Measurements from ENCODE around the gene MIPOL1. TPM values are rescaled to one million over a fixed set of nuclear protein-coding genes. Genes with fewer than 3 reads are reported as not detected.

The MIPOL1 gene
- total and polyA plus RNA-seq, 2 of the 13 experiments (the other 11 are each of a cell fraction or from before 2014, with no cell fraction given) = 8.6 to 34.2 TPM

GRCh38 chr14:37179896-37180502 lies 17.7 kb upstream of the MIPOL1 start:
- FAIRE-seq = no peak
- H3K9me3 ChIP-seq (ENCODE audit: low read length) = no peaks in the 10 kb centered on the region
- no peak overlapping the region for H3K4me3 ChIP-seq (replicated peaks in 1 of 3; ENCODE audit: insufficient read depth in 1 of 3, low read depth in 2 of 3, low read length in 3 of 3)
- ATAC-seq = peak; percentile 90
- H3K27me3 ChIP-seq (ENCODE audit: control insufficient read depth in 1 of 2, insufficient read depth in 2 of 2, low read length in 2 of 2) = peaks cover 0 to 2% of the 10 kb centered on the region in 2 experiments; a peak in 1 of 5 replicates
- WGBS (ENCODE audit: low lambda C conversion rate) = 18% methylated on average over 4 of the region's 4 CpGs
- POLR2A ChIA-PET = interaction anchor here (3.2 kb wide), 1 partner anchor 8 kb away, joined by 15 read pairs; the partner anchor contains the start of gene SLC25A21
- peaks cover 22% of the 10 kb centered on the region for H3K4me1 ChIP-seq (ENCODE audit: insufficient read depth, low read length)
- intact Hi-C loops (cut with micrococcal nuclease; ENCODE audit: unreplicated experiment) (loop anchor here (5.0 to 10.0 kb wide), 2 partner anchors 52 to 1515 kb away; no protein-coding TSS in a partner anchor), in situ Hi-C loops (cut with HindIII; ENCODE audit: extremely low pct_ligation_motif_present, low pct_unique_long_range_greater_than_20kb) (no loop called here)
- no peaks in the 10 kb centered on the region for H3K36me3 ChIP-seq (replicated peaks in 1 of 2; ENCODE audit: control insufficient read depth in 1 of 2, insufficient read depth in 2 of 2, low read length in 2 of 2)
- H3K4me2 ChIP-seq (ENCODE audit: low read depth, low read length) = no peak overlapping the region
- H2AFZ ChIP-seq (ENCODE audit: low read length) = no peak overlapping the region
- DNase-seq (ENCODE audit: low spot score) = no peak
- H3K79me2 ChIP-seq (ENCODE audit: insufficient read depth, low read length) = no peaks in the 10 kb centered on the region
- CTCF ChIA-PET (ENCODE audit: low intra/inter-chr PET ratio, low total read pairs) = no interaction called here
- no peaks in the 10 kb centered on the region for H4K20me1 ChIP-seq (ENCODE audit: insufficient read depth, low read length)
- no peak overlapping the region for H3K27ac ChIP-seq (ENCODE audit: extremely low read length, insufficient read depth, low read length)
- no peak overlapping the region for H3K9ac ChIP-seq (ENCODE audit: insufficient read depth, low read depth, low read length)
- BruUV-seq (replicated peaks) = no TSS peak
- TF ChIP-seq ZNF510 (CRISPR knock-in tag; IDR thresholded peaks at IDR 0.05; ENCODE audit: low read depth) (0 out of 2 replicates have a peak, but pooled peaks have one; percentile 12), HNF4A (CRISPR knock-in tag; IDR thresholded peaks at IDR 0.05) (peak; percentile 74), ZSCAN21 (CRISPR knock-in tag; IDR thresholded peaks at IDR 0.05; ENCODE audit: borderline replicate concordance) (no peak), HNRNPLL (IDR thresholded peaks at IDR 0.05; ENCODE audit: low read depth, low read length, poor library complexity, severe bottlenecking) (no peak), ZIK1 (CRISPR knock-in tag; IDR thresholded peaks at IDR 0.05; ENCODE audit: borderline replicate concordance, low read depth) (no peak), CSRNP2 (CRISPR knock-in tag; conservative IDR thresholded peaks at IDR 0.05; ENCODE audit: low read depth) (0 out of 2 replicates have a peak, but pooled peaks have one; percentile 46), ZNF570 (CRISPR knock-in tag; IDR thresholded peaks at IDR 0.05; ENCODE audit: borderline replicate concordance) (no peak), CEBPG (CRISPR knock-in tag; IDR thresholded peaks at IDR 0.05) (peak; percentile 80), NR2F6 (IDR thresholded peaks at IDR 0.05) (no peak), NR2F6 (CRISPR knock-in tag; IDR thresholded peaks at IDR 0.05) (no peak), ZGPAT (CRISPR knock-in tag; IDR thresholded peaks at IDR 0.05) (no peak), MIXL1 (CRISPR knock-in tag; IDR thresholded peaks at IDR 0.05) (0 out of 2 replicates have a peak, but pooled peaks have one; percentile 16), HIC2 (CRISPR knock-in tag; IDR thresholded peaks at IDR 0.05; ENCODE audit: low read depth) (no peak), ZNF280B (CRISPR knock-in tag; IDR thresholded peaks at IDR 0.05; ENCODE audit: borderline replicate concordance) (no peak)
- TF ChIP-seq, protein P1, sequence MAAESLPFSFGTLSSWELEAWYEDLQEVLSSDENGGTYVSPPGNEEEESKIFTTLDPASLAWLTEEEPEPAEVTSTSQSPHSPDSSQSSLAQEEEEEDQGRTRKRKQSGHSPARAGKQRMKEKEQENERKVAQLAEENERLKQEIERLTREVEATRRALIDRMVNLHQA (CRISPR knock-in tag; IDR thresholded peaks at IDR 0.05) = no peak
- TF ChIP-seq, protein P2, sequence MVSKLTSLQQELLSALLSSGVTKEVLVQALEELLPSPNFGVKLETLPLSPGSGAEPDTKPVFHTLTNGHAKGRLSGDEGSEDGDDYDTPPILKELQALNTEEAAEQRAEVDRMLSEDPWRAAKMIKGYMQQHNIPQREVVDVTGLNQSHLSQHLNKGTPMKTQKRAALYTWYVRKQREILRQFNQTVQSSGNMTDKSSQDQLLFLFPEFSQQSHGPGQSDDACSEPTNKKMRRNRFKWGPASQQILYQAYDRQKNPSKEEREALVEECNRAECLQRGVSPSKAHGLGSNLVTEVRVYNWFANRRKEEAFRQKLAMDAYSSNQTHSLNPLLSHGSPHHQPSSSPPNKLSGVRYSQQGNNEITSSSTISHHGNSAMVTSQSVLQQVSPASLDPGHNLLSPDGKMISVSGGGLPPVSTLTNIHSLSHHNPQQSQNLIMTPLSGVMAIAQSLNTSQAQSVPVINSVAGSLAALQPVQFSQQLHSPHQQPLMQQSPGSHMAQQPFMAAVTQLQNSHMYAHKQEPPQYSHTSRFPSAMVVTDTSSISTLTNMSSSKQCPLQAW (CRISPR knock-in tag; IDR thresholded peaks at IDR 0.05) = no peak
